Head of caudate nucleus (tissue), 42 donors: ENCODE results near the gene RSBN1L.
A peak's percentile ranks its signal among the peaks of the same experiment; 100 is the strongest.
"Not testable (repeated sequence)": the region's sequence is repeated elsewhere in the genome, so short reads cannot be mapped to it uniquely, and the experiment has no call there.

ENCODE experiments used
- DNase-seq, 42 donors: peaks; one replicate each; pipeline versions ENCODE4 v3.0.0 to v3.0.0-alpha.2; 2020 to 2021; ENCODE audit warnings: mixed read lengths in 7 of 42
- intact Hi-C: fragments of 100-400 bp; cut with DNase I; formaldehyde crosslinking; loops from one replicate; pipeline ENCODE4 v1.15.0; 2022

RSBN1L gene

GRCh38 chr7:77684030-77684429, 12.2 kb upstream of the RSBN1L start:
- DNase-seq = no peak
- intact Hi-C loops = no loop called here

- DNase-seq = no peak
- intact Hi-C loops = no loop called here
Measured at GRCh38 chr7:77685233-77685632, 11.0 kb upstream of the RSBN1L start.

- no peak for DNase-seq
- intact Hi-C loops = no loop called here
Measured at GRCh38 chr7:77687100-77687746, 9.0 kb upstream of the RSBN1L start.

DNA sequence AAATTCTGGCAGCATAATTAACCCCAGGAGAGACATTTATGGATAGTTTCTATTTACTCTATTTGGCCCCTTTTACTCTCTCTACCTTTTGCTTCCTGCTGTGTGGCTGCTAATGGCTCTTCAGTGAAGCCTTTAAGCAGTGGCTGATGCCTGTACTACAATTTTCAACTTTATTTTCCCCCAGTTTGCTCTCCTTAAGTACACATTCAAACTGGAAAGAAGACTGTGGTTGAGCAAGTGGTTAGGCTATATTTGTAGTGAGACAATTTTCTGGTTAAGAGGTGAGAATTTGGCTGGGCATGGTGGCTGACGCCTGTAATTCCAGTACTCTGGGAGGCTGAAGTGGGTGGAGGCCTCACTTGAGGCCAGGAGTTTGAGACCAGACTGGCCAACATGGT, 8.5 kb upstream of the RSBN1L start:
- DNase-seq = no peak
- intact Hi-C loops = no loop called here

DNA sequence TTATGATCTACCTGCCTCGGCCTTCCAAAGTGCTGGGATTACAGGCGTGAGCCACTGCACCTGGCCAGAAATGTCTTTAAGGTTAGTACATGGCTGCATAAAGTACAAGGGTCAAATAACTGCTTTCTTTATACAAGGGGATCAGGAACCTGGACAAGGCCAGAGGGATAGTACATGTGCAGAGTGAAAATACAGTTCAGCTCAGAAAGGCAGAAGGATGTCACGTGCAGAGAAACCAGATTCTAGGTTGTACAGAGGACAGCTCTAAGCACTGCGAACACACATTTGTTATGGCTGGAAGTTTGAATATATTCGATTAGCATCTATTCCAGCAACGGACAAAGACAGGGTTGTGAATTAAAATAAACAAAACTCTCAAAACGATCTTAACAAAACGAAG, 6.0 kb upstream of the RSBN1L start:
- intact Hi-C loops = loop anchor here (10.0 kb wide), 1 partner anchor 65 kb away; no protein-coding TSS in a partner anchor

DNA sequence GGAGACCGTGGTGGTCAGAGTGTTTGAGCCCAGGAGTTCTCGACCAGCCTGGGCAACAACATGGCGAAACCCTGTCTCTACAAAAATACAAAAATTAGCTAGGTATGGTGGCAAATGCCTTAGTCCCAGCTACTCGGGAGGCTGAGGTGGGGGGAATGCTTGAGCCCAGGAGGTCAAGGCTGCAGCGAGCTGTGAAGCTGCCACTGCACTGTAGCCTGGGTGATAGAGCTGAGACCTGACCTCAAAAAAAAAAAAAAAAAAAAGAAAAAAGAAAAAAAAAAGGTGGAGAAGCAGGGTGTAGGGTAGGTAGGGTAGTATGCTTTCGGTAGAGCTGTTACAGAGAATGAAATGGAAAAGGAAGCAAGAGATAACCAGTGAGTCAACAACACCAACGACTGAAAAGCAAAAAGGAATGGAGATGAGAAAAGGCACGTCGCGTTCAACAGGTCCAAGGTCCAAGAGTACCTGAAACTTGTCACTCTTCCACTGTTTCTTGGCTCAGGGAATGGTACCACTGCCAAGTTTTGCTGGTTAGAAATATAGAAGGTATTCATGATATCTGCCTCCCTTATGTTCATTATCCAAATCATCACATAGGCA, 4.3 kb upstream of the RSBN1L start:
- intact Hi-C loops = loop anchor here (10.0 kb wide), 1 partner anchor 63 kb away; no protein-coding TSS in a partner anchor

More for the DNA sequence above, 6.0 kb upstream of the RSBN1L start:
- DNase-seq = no peak

DNA sequence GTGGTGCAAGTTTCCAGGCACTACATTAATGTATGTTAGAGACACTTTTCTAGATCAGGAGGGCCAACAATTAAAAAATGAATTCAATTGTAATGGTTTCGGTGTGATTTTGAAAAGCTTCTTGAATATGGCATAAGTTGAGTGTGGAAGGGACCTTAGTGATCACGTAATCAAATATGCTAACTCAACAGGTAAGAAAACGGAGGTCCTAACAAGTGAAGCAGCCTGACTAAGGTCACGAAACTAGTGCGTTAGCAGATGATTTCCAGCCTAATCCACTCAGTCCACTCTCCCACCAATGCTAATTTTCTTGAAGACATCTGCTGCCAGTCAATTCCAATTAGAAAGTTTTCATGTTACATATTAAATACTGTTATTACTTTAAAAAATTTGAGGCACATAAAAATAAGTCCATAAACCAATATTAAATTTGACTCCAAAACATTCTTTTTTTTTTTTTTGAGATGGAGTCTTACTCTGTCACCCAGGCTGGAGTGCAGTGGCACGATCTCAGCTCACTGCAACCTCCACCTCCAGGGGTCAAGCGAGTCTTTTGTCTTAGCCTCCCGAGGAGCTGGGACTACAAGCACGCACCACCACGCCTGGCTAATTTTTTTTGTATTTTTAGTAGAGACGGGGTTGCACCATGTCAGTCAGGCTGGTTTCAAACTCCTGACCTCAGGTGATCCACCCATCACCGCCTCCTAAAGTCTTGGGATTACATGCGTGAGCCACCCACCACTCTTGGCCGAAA, 2.3 kb upstream of the RSBN1L start:
- intact Hi-C loops = loop anchor here (10.0 kb wide), 1 partner anchor 61 kb away; no protein-coding TSS in a partner anchor
- DNase-seq = peak in 1 of 42 donors; percentile 14

More for the DNA sequence above, 4.3 kb upstream of the RSBN1L start:
- DNase-seq = no peak

- intact Hi-C loops = loop anchor here (2.0 to 10.0 kb wide), 3 partner anchors 58 to 246 kb away; partner anchors contain the start of gene PTPN12
- DNase-seq = peak; percentile 37 to 89 (median 74)
Measured at GRCh38 chr7:77696643-77697534, 630 bp downstream of the RSBN1L start.

- peak in 20 of 42 donors; percentile 36 to 80 (median 57) for DNase-seq
- intact Hi-C loops = loop anchor here (2.0 to 10.0 kb wide), 3 partner anchors 57 to 247 kb away; partner anchors contain the start of gene PTPN12
Measured at GRCh38 chr7:77697535-77697831, 1.2 kb downstream of the RSBN1L start.

DNA sequence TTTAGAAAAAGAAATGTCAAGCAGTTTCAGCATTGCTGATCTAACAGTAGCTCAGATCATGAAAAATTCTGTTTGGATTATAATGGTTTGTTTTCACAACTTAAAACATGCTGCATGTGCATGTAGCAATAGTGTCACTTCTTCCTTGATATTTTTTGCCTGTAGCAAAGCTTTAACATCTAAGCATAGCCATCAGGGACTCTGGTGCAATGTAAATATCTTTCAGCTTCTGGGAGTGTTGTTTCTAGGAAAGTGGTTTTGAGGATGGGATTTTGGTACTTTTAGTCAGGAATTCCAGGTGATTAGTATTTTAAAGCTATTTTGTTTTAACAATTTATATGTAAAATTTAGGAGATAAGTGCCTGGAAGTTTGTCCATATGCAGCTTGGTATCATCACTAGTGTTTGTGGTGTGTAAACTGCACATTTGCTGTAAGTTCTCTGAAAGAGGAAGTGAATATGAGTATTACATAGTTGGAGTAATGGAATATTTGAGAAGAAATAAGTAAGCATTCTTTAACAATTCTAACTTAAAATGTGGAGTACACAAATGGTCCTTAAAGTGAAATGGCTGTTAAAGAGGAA, 1.9 kb downstream of the RSBN1L start:
- DNase-seq = no peak
- intact Hi-C loops = loop anchor here (5.0 to 10.0 kb wide), 2 partner anchors 57 to 161 kb away; partner anchors contain the start of gene PTPN12

- intact Hi-C loops = loop anchor here (5.0 to 10.0 kb wide), 2 partner anchors 56 to 162 kb away; partner anchors contain the start of gene PTPN12
- DNase-seq = no peak
Measured at GRCh38 chr7:77699056-77699455, 2.8 kb downstream of the RSBN1L start.

DNA sequence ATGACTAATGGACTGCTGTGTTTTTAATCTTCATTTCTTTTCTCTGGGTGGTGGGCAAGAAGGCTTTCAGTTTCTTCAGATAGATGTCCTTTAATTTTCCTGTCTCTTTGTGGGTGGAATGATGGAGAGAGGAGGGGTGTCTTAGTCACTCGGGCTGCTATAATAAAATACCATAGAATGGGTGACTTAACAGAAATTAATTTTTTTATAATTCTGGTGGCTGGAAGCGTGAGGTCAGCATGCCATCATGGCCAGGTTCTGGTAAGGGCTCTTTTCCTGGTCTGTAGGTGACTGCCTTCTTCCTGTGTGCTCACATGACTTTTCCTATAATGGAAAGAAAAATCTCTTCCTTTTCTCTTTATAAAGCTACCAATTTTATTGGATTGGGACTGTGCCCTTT, 6.3 kb downstream of the RSBN1L start:
- intact Hi-C loops = no loop called here
- no peak for DNase-seq

- DNase-seq = no peak
- intact Hi-C loops = no loop called here
Measured at GRCh38 chr7:77702968-77703472, 6.8 kb downstream of the RSBN1L start.

GRCh38 chr7:77703669-77704068, 7.4 kb downstream of the RSBN1L start:
- intact Hi-C loops, DNase-seq: not testable (repeated sequence)

- intact Hi-C loops = no loop called here
- DNase-seq = no peak
Measured at GRCh38 chr7:77707504-77707992, 11.3 kb downstream of the RSBN1L start.

DNA sequence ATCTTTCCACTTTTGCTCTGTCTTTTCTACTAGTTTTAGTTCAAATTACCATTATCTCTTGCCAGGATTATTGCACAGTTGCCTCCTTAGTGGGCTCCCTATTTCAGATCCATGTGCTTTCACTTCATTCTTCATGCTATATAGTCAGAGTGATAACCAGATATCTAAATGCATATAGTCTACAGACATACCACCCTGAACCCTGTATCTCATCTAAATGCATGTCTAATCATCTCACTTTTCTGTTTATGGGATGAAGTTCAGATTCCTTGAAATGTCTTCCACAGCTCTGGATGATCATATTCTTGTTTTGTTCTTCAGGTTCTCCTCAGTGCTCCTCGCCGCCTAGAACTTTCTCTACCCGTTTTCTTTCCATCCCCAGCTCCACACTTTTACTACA, 13.8 kb downstream of the RSBN1L start:
- DNase-seq = no peak
- intact Hi-C loops = no loop called here

- intact Hi-C loops = no loop called here
- no peak for DNase-seq
Measured at GRCh38 chr7:77710861-77711260, 14.6 kb downstream of the RSBN1L start.

DNA sequence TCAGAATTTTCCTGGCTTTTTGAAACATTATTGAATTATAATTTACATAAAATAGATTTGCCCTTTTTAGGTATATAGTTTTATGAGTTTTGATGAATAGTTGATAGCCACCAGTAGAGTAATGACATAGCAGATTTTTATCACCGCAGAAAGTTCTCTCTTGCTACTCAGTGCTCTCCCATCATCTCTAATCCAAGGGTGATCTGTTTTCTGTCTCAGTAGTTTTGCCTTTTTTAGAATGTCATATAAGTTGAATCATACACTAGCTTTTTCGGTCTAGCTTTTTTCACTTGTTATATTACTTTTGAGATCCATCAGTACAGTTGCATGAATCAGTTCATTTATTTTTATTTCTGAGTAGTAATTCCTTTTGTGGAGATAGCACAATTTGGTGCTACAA, 17.9 kb downstream of the RSBN1L start:
- no peak for DNase-seq
- intact Hi-C loops = no loop called here
